OCI-LY3 (cell line): ENCODE results near the gene KRT79.

Experiments
- CTCF ChIP-seq: fragments of 200-600, 300-600 bp; sonication (generic); IDR thresholded peaks from 2 replicates; pipeline ENCODE4 v1.5.1; 2014; ENCODE audit warnings: antibody characterized with exemption, low read length, low read depth
- EZH2phosphoT487 ChIP-seq: fragments of 200-600 bp; shearing (Covaris generic); IDR thresholded peaks from 2 replicates; pipeline ENCODE4 v1.6.1; 2018; ENCODE audit warnings: antibody characterized with exemption, mixed run types, low read depth

- TF ChIP-seq CTCF: no peak
- TF ChIP-seq EZH2phosphoT487: no peak
These were observed 36.6 kb downstream of the KRT79 start for GRCh38 chr12:52797529-52797894.
